Measurements from ENCODE around the gene MIS12.

DNA sequence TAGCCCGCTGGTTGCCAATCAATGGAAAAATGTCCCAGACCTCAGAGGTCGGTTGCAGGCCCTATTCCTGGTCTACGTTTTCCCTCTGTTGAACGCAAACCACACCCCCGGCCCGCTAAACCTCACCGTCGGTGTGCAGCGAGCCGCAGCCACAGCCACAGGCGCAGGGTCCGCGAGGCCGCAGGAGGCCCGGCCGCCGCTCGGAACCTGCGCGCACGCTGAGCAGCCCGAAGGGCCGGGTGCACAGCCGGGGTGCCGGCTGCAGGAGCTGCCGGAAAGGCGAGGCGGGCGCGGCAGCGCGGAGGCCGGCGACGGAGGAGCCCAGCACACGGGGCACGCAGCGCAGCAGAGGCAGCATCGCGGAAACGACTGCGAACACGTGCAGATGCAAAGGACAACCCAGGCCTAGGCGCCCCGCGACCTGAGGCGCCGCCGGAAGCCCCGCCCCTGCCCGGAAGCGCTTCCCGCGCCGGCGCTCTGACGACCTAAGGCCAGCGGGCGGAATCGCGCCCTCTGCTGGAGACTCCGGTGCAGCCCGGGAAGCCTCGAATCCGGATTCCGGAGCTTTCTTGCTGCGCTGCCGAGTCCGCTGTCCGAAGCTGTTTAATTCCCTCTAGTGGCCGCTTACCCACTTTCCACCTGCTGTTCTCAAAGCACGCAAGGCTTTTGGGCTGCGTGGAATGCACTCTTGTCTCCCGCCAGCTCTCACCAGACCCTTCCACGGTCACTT, 47.5 kb upstream of the MIS12 start, which contains the start of gene C1QBP:
- TF ChIP-seq, protein P1, sequence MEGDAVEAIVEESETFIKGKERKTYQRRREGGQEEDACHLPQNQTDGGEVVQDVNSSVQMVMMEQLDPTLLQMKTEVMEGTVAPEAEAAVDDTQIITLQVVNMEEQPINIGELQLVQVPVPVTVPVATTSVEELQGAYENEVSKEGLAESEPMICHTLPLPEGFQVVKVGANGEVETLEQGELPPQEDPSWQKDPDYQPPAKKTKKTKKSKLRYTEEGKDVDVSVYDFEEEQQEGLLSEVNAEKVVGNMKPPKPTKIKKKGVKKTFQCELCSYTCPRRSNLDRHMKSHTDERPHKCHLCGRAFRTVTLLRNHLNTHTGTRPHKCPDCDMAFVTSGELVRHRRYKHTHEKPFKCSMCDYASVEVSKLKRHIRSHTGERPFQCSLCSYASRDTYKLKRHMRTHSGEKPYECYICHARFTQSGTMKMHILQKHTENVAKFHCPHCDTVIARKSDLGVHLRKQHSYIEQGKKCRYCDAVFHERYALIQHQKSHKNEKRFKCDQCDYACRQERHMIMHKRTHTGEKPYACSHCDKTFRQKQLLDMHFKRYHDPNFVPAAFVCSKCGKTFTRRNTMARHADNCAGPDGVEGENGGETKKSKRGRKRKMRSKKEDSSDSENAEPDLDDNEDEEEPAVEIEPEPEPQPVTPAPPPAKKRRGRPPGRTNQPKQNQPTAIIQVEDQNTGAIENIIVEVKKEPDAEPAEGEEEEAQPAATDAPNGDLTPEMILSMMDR (conservative IDR thresholded peaks at IDR 0.05; ENCODE audit: low read length): peak; percentile 84
- no peak for TF ChIP-seq EZH2phosphoT487 (IDR thresholded peaks at IDR 0.05; ENCODE audit: borderline replicate concordance)

Data from Loucy (cell line).